CD8-positive, alpha-beta memory T cell (primary cell): ENCODE results near the gene PRSS48. TPM values are rescaled to one million over a fixed set of nuclear protein-coding genes. Genes with fewer than 3 reads are reported as not detected.
A peak's percentile ranks its signal among the peaks of the same experiment; 100 is the strongest.
"Not testable (repeated sequence)": the region's sequence is repeated elsewhere in the genome, so short reads cannot be mapped to it uniquely, and the experiment has no call there.

Source experiments
- CTCF ChIA-PET: fragments of 350-600 bp; sonication (Branson Sonifier 250); formaldehyde crosslinking; loops from one replicate; lab custom pipeline; 2021; ENCODE audit warnings: antibody characterized with exemption; lab: Charles Lee
- POLR2A ChIA-PET: fragments of 350-600 bp; sonication (Branson Sonifier 250); formaldehyde crosslinking; loops from one replicate; lab custom pipeline; 2021; ENCODE audit warnings: antibody characterized with exemption; lab: Charles Lee
- DNase-seq, 5 donors: peaks; one replicate each; pipeline versions ENCODE4 v3.0.0 to v3.0.0-alpha.2; 2020 to 2022; ENCODE audit warnings: mixed read lengths in 1 of 5
- H3K27ac ChIP-seq: one replicate; pipeline ENCODE4 v1.7.0; 2013; ENCODE audit warnings: low read depth, mild to moderate bottlenecking, low read length, moderate library complexity
- H3K27me3 ChIP-seq: 2 replicates; pipeline ENCODE4 v1.7.0; 2013; ENCODE audit warnings: low read length, mild to moderate bottlenecking; ENCODE audit not compliant: insufficient read depth, poor library complexity, severe bottlenecking
- H3K36me3 ChIP-seq: 2 replicates; pipeline ENCODE4 v1.7.0; 2013; ENCODE audit warnings: mild to moderate bottlenecking, low read length, moderate library complexity; ENCODE audit not compliant: insufficient read depth
- H3K4me1 ChIP-seq: 2 replicates; pipeline ENCODE4 v1.7.0; 2013; ENCODE audit warnings: mild to moderate bottlenecking, low read length, moderate library complexity; ENCODE audit not compliant: insufficient read depth
- H3K4me3 ChIP-seq: 2 replicates; pipeline ENCODE4 v1.7.0; 2013; ENCODE audit warnings: mild to moderate bottlenecking, low read length
- H3K9me3 ChIP-seq: 2 replicates; pipeline ENCODE4 v1.7.0; 2013; ENCODE audit warnings: mild to moderate bottlenecking, low read length
- H3K27ac Mint-ChIP-seq, 8 donors: one replicate each; pipeline ENCODE4 v1.8.0; 2020 to 2021; ENCODE audit warnings: mixed read lengths in 8 of 8, mild to moderate bottlenecking in 6 of 8, inconsistent platforms in 3 of 8, moderate library complexity in 3 of 8
- H3K27me3 Mint-ChIP-seq, 2 donors: one replicate each; pipeline ENCODE4 v1.8.0; 2020 to 2021; ENCODE audit warnings: mixed read lengths in 2 of 2, mild to moderate bottlenecking in 1 of 2, moderate library complexity in 1 of 2
- H3K36me3 Mint-ChIP-seq, 3 donors: one replicate each; pipeline ENCODE4 v1.8.0; 2020 to 2021; ENCODE audit warnings: mixed read lengths in 3 of 3, inconsistent platforms in 1 of 3, mild to moderate bottlenecking in 1 of 3
- H3K4me1 Mint-ChIP-seq, 3 donors: one replicate each; pipeline ENCODE4 v1.8.0; 2020 to 2021; ENCODE audit warnings: mixed read lengths in 3 of 3, inconsistent platforms in 1 of 3, mild to moderate bottlenecking in 1 of 3
- H3K4me3 Mint-ChIP-seq, 7 donors: one replicate each; pipeline ENCODE4 v1.8.0; 2020 to 2021; ENCODE audit warnings: mixed read lengths in 7 of 7, mild to moderate bottlenecking in 6 of 7, moderate library complexity in 4 of 7, inconsistent platforms in 2 of 7
- H3K9me3 Mint-ChIP-seq, 5 donors: one replicate each; pipeline ENCODE4 v1.8.0; 2020 to 2022; ENCODE audit warnings: mixed read lengths in 5 of 5, mild to moderate bottlenecking in 3 of 5, moderate library complexity in 2 of 5, inconsistent platforms in 1 of 5
- polyA plus RNA-seq: library from polyadenylated mRNA; unstranded; fragments of 300-500 nt; fragmentation: Illumina TruSeq; gene quantifications from one replicate; pipeline ENCODE4 v1.2.3, GENCODE V29; 2021
- total RNA-seq, 2 experiments: library from RNA; stranded (reverse); gene quantifications; one replicate each; pipeline ENCODE4 v1.2.3, GENCODE V29; 2021

The PRSS48 gene
- total RNA-seq, result not detected
- polyA plus RNA-seq, result not detected

GRCh38 chr4:151276787-151277562, at the start of gene PRSS48:
Gene PRSS48, plus strand, starts transcription at chr4:151277161. Its CDS starts 12 bp downstream, at chr4:151277173.
- Histone ChIP-seq H3K36me3 (no peaks in the 10 kb centered on the region), H3K4me1 (no peaks in the 10 kb centered on the region), H3K27me3 (no peaks in the 10 kb centered on the region), H3K27ac (no peak within 1 kb of the TSS), H3K4me3 (no peak within 1 kb of the TSS), H3K9me3 (no peaks in the 10 kb centered on the region)
- no peak within 1 kb of the TSS for H3K4me3 Mint-ChIP-seq
- H3K4me1 Mint-ChIP-seq, result no peaks in the 10 kb centered on the region
- no peaks in the 10 kb centered on the region for H3K9me3 Mint-ChIP-seq
- DNase-seq, result peak in 1 of 5 donors; percentile 1
- H3K36me3 Mint-ChIP-seq, result no peaks in the 10 kb centered on the region
- no peak within 1 kb of the TSS for H3K27ac Mint-ChIP-seq
- CTCF ChIA-PET, result no interaction called here
- POLR2A ChIA-PET, result no interaction called here
- peaks cover 0 to 35% of the 10 kb centered on the region in 2 donors for H3K27me3 Mint-ChIP-seq

- Mint-ChIP-seq H3K4me1 (no peaks in the 10 kb centered on the region), H3K27ac (no peak overlapping the region), H3K9me3 (no peaks in the 10 kb centered on the region), H3K4me3 (no peak overlapping the region), H3K27me3 (peaks cover 16 to 57% of the 10 kb centered on the region in 2 donors), H3K36me3 (no peaks in the 10 kb centered on the region)
- DNase-seq, result no peak
- ChIA-PET POLR2A (no interaction called here), CTCF (no interaction called here)
- Histone ChIP-seq H3K36me3 (no peaks in the 10 kb centered on the region), H3K9me3 (no peaks in the 10 kb centered on the region), H3K4me1 (no peaks in the 10 kb centered on the region), H3K27me3 (no peaks in the 10 kb centered on the region), H3K27ac (no peak overlapping the region), H3K4me3 (no peak overlapping the region)
These were observed 49.8 kb upstream of the PRSS48 start for GRCh38 chr4:151227172-151227571.

GRCh38 chr4:151227731-151228130, 49.2 kb upstream of the PRSS48 start:
- H3K4me3 ChIP-seq, result no peak overlapping the region
- no peak overlapping the region for H3K27ac ChIP-seq
- Mint-ChIP-seq H3K27ac (no peak overlapping the region), H3K27me3 (peaks cover 16 to 63% of the 10 kb centered on the region in 2 donors), H3K36me3 (no peaks in the 10 kb centered on the region), H3K4me1 (no peaks in the 10 kb centered on the region), H3K9me3 (no peaks in the 10 kb centered on the region), H3K4me3 (no peak overlapping the region)
- DNase-seq, result no peak
- H3K27me3 ChIP-seq, result no peaks in the 10 kb centered on the region
- CTCF ChIA-PET, result no interaction called here
- no peaks in the 10 kb centered on the region for H3K9me3 ChIP-seq
- no peaks in the 10 kb centered on the region for H3K36me3 ChIP-seq
- POLR2A ChIA-PET, result no interaction called here
- no peaks in the 10 kb centered on the region for H3K4me1 ChIP-seq

GRCh38 chr4:151228189-151229119, 48.5 kb upstream of the PRSS48 start:
- DNase-seq, result no peak
- Histone ChIP-seq H3K36me3 (no peaks in the 10 kb centered on the region), H3K4me1 (no peaks in the 10 kb centered on the region), H3K27me3 (no peaks in the 10 kb centered on the region), H3K4me3 (no peak overlapping the region), H3K9me3 (no peaks in the 10 kb centered on the region), H3K27ac (no peak overlapping the region)
- H3K4me3 Mint-ChIP-seq, result no peak overlapping the region
- ChIA-PET POLR2A (no interaction called here), CTCF (no interaction called here)
- H3K4me1 Mint-ChIP-seq, result no peaks in the 10 kb centered on the region
- no peaks in the 10 kb centered on the region for H3K36me3 Mint-ChIP-seq
- peak overlapping the region in 1 of 8 donors; percentile 56 for H3K27ac Mint-ChIP-seq
- no peaks in the 10 kb centered on the region for H3K9me3 Mint-ChIP-seq
- H3K27me3 Mint-ChIP-seq, result peaks cover 18 to 58% of the 10 kb centered on the region in 2 donors

GRCh38 chr4:151231915-151232595, 44.9 kb upstream of the PRSS48 start:
- no peak overlapping the region for H3K27ac Mint-ChIP-seq
- H3K4me3 ChIP-seq, result no peak overlapping the region
- H3K36me3 Mint-ChIP-seq, result no peaks in the 10 kb centered on the region
- H3K4me1 Mint-ChIP-seq, result no peaks in the 10 kb centered on the region
- no peak overlapping the region for H3K27ac ChIP-seq
- no peaks in the 10 kb centered on the region for H3K4me1 ChIP-seq
- no peaks in the 10 kb centered on the region for H3K9me3 Mint-ChIP-seq
- DNase-seq, result no peak
- H3K9me3 ChIP-seq, result no peaks in the 10 kb centered on the region
- H3K36me3 ChIP-seq, result no peaks in the 10 kb centered on the region
- ChIA-PET CTCF (no interaction called here), POLR2A (no interaction called here)
- H3K27me3 ChIP-seq, result no peaks in the 10 kb centered on the region
- H3K4me3 Mint-ChIP-seq, result no peak overlapping the region
- peaks cover 22 to 33% of the 10 kb centered on the region in 2 donors for H3K27me3 Mint-ChIP-seq

GRCh38 chr4:151233600-151233999, 43.4 kb upstream of the PRSS48 start:
- Histone ChIP-seq H3K36me3 (no peaks in the 10 kb centered on the region), H3K27me3 (no peaks in the 10 kb centered on the region), H3K27ac (no peak overlapping the region), H3K4me3 (no peak overlapping the region), H3K9me3 (no peaks in the 10 kb centered on the region), H3K4me1 (no peaks in the 10 kb centered on the region)
- POLR2A ChIA-PET, result no interaction called here
- Mint-ChIP-seq H3K36me3 (no peaks in the 10 kb centered on the region), H3K4me3 (no peak overlapping the region), H3K27ac (no peak overlapping the region), H3K4me1 (no peaks in the 10 kb centered on the region), H3K9me3 (no peaks in the 10 kb centered on the region), H3K27me3 (peaks cover 21 to 35% of the 10 kb centered on the region in 2 donors)
- DNase-seq, result no peak
- CTCF ChIA-PET, result no interaction called here

GRCh38 chr4:151235373-151235772, 41.6 kb upstream of the PRSS48 start:
- H3K9me3 ChIP-seq, H3K36me3 Mint-ChIP-seq, H3K36me3 ChIP-seq, H3K4me1 Mint-ChIP-seq, H3K4me3 Mint-ChIP-seq, POLR2A ChIA-PET, H3K27ac ChIP-seq, H3K4me3 ChIP-seq, CTCF ChIA-PET, H3K4me1 ChIP-seq, DNase-seq, H3K27me3 ChIP-seq, H3K9me3 Mint-ChIP-seq, H3K27ac Mint-ChIP-seq: not testable (repeated sequence)
- peaks cover 12 to 35% of the 10 kb centered on the region in 2 donors for H3K27me3 Mint-ChIP-seq

- H3K27ac ChIP-seq, result no peak overlapping the region
- H3K36me3 ChIP-seq, result no peaks in the 10 kb centered on the region
- H3K27ac Mint-ChIP-seq, result no peak overlapping the region
- H3K27me3 ChIP-seq, result no peaks in the 10 kb centered on the region
- ChIA-PET POLR2A (no interaction called here), CTCF (no interaction called here)
- H3K36me3 Mint-ChIP-seq, result no peaks in the 10 kb centered on the region
- no peak for DNase-seq
- peaks cover 12 to 40% of the 10 kb centered on the region in 2 donors for H3K27me3 Mint-ChIP-seq
- H3K4me1 ChIP-seq, result no peaks in the 10 kb centered on the region
- no peaks in the 10 kb centered on the region for H3K9me3 ChIP-seq
- no peaks in the 10 kb centered on the region for H3K9me3 Mint-ChIP-seq
- no peak overlapping the region for H3K4me3 Mint-ChIP-seq
- H3K4me1 Mint-ChIP-seq, result no peaks in the 10 kb centered on the region
- H3K4me3 ChIP-seq, result no peak overlapping the region
These were observed 40.9 kb upstream of the PRSS48 start for GRCh38 chr4:151236036-151236435.
